ENCODE results near the gene PTGS2. TPM values are rescaled to one million over a fixed set of nuclear protein-coding genes. Genes with fewer than 3 reads are reported as not detected.
"Not testable (repeated sequence)": the region's sequence is repeated elsewhere in the genome, so short reads cannot be mapped to it uniquely, and the experiment has no call there.

The PTGS2 gene
- total RNA-seq, 1 donor from 2014 or later, result 0.81 TPM

DNA sequence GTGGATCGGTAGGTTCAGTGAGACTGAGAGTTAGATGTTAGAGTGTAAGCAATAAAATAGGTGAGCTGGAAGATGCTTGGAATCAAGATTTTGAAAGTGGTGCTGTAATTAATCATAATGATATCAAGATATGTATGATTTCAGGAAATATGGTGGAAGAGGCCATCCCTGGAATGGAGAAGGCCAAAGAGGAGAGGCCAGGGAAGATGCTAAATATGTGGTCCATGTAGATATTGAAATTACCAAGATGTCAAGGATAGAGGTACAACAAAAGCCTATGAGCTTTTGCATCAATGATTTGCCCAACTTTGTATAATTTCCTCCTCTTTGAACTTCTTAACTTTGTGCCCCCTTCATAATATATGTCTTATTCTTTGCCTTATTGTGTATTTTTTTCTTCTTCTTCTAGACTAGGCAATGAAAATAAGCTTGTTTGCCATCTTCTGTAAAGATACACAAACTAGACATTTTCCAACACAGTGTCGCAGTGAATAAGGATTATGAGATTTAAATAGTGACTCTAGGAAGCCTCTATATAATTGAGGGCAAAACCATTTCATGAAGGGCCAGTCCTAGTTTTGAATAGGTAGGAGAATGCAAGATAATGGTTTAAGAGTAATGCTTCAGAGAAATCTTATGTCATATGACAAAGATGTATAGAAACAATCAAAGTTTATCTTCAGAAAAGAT lies 8.9 kb downstream of the PTGS2 start:
- intact Hi-C loops (cut with DNase I), result no loop called here
- DNase-seq (ENCODE audit: low spot score), result no peak

- no peak for DNase-seq (ENCODE audit: low spot score)
- intact Hi-C loops (cut with DNase I), result no loop called here
Observed at GRCh38 chr1:186670297-186671135, 9.7 kb downstream of the PTGS2 start.

DNA sequence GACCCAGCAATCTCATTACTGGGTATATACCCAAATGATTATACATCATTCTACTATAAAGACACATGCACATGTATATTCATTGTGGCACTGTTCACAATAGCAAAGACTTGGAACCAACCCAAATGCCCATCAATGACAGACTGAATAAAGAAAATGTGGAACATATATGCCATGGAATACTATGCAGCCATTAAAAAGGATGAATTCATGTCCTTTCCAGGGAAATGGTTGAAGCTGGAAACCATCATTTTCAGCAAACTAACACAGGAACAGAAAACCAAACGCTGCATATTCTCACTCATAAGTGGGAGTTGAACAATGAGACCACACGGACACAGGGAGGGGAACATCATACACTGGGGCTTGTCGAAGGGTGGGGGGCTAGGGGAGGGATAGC lies 10.4 kb downstream of the PTGS2 start:
- DNase-seq (ENCODE audit: low spot score); intact Hi-C loops (cut with DNase I): not testable (repeated sequence)

DNA sequence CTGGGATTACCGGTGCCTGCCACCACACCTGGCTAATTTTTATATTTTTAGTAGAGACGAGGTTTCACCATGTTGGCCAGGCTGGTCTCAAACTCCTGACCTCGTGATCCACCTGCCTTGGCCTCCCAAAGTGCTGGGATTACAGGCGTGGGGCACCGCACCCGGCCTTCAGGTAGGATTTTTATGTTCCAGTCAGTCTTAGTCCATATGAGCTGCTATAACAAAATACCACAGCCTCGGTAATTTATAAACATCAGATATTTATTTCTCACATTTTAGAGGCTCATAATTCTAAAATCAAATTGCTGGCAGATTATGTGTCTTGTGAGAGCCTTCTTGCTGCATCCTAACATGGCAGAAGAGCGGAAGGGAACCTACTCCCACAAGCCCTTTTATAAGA lies 16.0 kb downstream of the PTGS2 start:
- intact Hi-C loops (cut with DNase I); DNase-seq (ENCODE audit: low spot score): not testable (repeated sequence)

DNA sequence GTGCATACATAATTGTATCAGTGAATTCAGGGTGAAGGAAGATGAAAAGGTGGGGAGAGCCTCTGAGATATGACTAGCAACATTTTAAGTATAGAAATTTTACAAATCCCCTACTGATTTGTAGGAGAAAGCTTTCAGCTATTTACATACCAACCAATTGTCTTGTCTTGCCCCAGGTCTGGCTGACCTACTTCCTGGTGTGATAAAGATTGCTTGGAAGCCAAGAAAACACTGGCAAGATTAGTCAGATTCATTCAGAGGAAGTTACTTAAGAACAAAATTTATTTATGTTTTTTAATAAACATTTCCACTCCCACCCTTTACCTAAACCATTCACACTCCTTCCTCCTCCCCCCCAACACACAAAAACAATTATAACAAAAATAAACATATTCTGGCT lies 17.5 kb downstream of the PTGS2 start:
- intact Hi-C loops (cut with DNase I), result no loop called here
- DNase-seq (ENCODE audit: low spot score), result no peak

DNA sequence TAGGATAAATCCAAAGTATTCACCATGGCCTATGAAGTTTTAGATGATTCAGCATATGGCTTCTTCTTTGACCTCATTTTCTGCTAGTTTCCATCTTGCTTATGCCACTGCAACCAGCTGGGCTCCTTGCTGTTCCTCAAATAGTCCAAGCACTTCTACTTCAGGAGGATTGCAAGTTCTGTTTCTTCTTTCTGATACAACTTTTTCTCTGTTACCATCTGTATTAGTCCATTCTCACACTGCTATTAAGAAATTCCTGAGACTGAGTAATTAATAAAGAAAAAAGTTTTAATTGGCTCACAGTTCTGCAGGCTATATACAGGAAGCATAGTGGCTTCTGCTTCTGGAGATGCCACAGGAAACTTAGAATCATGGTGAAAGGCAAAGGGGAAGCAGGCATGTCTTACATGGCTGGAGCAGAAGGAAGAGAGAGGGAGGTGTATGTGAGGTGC lies 20.3 kb downstream of the PTGS2 start:
- intact Hi-C loops (cut with DNase I), result no loop called here

DNA sequence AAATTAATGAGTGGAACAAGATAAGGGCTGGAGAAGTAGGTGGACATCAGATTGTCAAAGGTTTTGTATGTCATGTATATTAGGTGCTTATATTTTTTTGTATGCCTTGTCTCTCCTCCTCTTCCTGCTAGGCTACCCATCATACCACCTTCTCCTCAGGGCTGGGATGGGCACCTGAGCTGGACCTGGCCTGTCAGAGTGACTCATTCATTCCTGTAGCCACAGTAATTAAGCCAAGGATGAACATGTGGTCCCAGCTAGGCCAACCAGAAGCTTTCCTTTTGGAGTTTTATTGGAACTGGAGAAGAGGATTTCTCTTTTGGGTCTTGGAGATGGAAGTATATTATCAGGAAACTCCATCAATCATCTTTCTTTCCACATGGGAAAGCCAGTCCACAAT lies 21.2 kb downstream of the PTGS2 start:
- intact Hi-C loops (cut with DNase I), result no loop called here
- DNase-seq (ENCODE audit: low spot score), result no peak

More for the DNA sequence above, 20.3 kb downstream of the PTGS2 start:
- DNase-seq (ENCODE audit: low spot score), result no peak

GRCh38 chr1:186657481-186657880 lies 22.7 kb downstream of the PTGS2 start:
- no peak for DNase-seq (ENCODE audit: low spot score)
- intact Hi-C loops (cut with DNase I), result no loop called here

GRCh38 chr1:186655876-186656275 lies 24.3 kb downstream of the PTGS2 start:
- no peak for DNase-seq (ENCODE audit: low spot score)
- intact Hi-C loops (cut with DNase I), result no loop called here

DNA sequence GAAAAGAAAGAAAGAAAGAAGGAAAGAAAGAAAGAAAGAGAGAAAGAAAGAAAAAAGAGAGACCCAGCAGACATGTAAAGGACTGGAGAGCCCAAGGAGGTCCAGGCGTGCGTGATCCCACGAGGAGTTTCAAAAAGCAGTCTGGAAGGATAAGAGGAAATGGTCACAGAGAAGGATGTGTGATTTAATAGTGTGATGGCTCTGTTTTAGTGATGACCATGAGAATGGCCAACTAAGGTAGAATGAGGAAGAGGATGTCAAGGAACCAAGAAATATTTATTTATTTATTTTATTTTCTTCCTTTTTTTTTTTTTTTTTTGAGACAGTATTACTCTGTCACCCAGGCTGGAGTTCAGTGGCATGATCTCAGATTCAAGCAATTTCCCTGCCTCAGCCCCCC lies 25.5 kb downstream of the PTGS2 start:
- intact Hi-C loops (cut with DNase I), result no loop called here
- DNase-seq (ENCODE audit: low spot score), result no peak

DNA sequence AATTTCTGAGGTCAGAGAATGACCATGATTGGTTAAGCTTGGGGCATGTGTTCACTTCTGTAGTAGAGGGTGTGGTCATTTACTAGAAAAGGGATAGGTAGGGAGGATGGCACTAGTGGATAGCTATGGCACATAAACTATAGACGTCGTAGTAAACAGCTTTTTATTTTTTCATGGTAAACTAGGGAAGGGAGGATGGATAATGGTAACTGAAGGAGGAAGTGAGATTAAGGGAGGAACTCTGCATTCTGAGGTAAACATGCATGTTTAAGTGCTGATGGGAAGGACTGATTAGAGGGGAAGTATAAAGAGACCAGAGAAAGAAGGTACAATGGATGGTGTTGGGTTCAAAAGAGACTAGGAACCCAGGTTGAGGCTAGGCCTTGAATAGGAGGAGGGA lies 26.9 kb downstream of the PTGS2 start:
- no peak for DNase-seq (ENCODE audit: low spot score)
- intact Hi-C loops (cut with DNase I), result no loop called here

DNA sequence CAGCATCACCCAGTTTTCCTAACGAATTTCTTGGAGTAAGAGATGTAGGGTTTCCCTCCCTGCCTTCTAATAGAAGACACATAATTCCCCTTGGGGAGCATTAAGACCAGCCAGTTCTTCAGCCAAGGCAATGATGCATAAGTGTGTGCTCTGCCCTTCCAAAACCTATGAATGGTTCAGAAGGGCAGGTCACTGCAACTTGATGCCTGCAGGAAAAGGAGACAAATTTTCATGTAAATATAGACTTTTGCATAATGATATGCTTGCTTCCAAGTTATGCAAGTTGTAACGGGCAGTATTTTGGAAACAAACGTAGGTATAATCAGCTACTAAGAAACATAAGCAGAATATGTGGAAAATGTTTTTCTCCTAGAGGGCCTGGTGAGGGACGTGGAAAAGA lies 31.6 kb downstream of the PTGS2 start:
- no peak for DNase-seq (ENCODE audit: low spot score)
- intact Hi-C loops (cut with DNase I), result no loop called here

DNA sequence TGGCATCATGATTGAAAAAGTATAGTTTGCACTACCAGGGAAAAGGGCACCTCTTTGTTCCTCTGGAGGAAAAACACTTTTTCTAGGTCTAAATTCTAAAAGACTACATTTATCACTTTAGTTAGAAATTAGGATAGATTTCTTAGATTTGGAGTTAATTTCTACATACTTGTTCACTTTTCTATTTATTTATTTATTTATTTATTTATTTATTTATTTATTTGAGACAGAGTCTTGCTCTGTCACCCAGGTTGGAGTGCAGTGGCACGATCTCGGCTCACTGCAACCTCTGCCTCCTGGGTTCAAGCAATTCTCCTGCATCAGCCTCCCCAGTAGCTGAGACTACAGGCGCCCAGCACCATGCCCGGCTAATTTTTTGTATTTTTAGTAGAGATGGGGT lies 32.2 kb downstream of the PTGS2 start:
- intact Hi-C loops (cut with DNase I); DNase-seq (ENCODE audit: low spot score): not testable (repeated sequence)

DNA sequence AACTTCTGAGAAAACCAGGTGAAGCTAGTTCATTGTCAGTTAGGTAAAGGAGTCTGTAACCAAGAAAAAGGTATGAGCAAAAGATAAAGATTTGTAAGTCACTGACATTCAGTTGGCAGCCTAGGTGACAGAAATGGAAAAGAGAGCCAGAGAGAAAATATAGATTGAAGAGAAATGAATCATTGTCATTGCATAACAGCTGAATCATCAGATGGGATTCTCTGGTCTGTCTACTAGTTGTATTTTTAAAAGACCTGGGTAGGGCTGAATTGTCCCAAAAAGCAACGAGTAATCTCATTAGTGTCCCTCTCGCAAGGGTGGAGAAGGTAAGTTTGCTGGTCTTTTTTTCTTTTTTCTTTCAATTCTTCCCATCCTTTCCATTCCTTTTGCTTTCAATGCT lies 36.6 kb downstream of the PTGS2 start:
- no peak for DNase-seq (ENCODE audit: low spot score)
- intact Hi-C loops (cut with DNase I), result no loop called here

GRCh38 chr1:186637567-186637966 lies 42.7 kb downstream of the PTGS2 start:
- intact Hi-C loops (cut with DNase I); DNase-seq (ENCODE audit: low spot score): not testable (repeated sequence)

DNA sequence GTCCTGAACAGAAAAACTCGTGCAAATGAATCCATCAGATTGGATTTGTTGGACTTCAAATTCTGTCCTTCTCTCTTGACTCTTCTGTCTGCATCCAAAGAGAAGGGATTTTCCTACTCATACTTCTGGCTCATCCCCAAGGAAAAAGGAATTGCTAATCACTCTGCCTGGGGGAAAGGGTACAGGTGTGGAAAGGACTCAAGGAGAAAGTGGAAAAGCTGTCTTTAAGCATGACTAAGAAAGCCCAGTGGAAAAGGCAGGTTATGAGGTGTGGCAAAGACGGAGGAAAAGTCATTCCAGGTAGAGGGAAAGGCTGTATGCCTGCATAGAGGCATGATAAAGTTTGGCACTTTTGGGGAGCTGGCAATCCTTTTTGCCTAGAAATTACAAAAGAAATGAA lies 43.4 kb downstream of the PTGS2 start:
- no peak for DNase-seq (ENCODE audit: low spot score)
- intact Hi-C loops (cut with DNase I), result no loop called here

GRCh38 chr1:186634511-186634910 lies 45.7 kb downstream of the PTGS2 start:
- intact Hi-C loops (cut with DNase I), result no loop called here
- no peak for DNase-seq (ENCODE audit: low spot score)

GRCh38 chr1:186633116-186633515 lies 47.1 kb downstream of the PTGS2 start:
- DNase-seq (ENCODE audit: low spot score), result no peak
- intact Hi-C loops (cut with DNase I), result no loop called here

DNA sequence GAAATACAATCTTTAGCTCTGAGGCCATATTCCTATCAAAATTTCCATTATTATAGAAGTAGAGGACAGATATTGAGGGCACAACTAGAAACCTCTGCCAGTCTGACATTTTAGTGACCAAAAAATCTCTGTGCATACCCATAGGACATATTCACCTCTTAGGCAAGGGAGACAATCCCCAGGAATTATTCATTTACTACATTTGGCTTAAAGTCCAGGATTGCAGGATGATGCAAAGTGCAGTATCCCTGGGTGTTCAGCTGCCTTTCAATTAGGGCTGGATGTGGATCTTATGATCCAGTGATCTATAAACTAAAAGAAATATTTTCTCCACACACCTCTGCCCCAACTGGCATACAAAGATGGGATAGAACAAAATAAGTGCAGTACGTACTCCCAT lies 50.9 kb downstream of the PTGS2 start:
- no peak for DNase-seq (ENCODE audit: low spot score)
- intact Hi-C loops (cut with DNase I), result no loop called here

- intact Hi-C loops (cut with DNase I), result no loop called here
Observed at GRCh38 chr1:186628910-186629309, 51.3 kb downstream of the PTGS2 start.

DNA sequence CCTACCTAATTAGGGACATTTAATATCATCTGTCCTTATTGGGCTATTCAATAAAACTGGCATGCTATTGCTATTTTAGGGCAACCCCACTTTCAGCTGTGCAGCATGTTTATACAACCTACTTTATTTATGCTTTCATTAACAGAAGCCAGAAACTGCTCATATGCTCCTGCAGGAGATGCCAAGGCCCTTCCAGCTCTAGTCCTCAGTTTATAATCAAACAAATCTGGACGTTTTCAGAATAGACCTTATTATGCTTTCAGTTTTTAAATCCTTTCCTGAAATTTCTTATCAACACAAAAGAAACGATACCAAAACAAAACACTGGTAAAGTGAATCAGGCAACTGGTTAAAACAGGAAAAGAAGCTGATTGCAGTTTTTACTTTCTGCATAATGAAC lies 53.2 kb downstream of the PTGS2 start:
- intact Hi-C loops (cut with DNase I), result no loop called here
- no peak for DNase-seq (ENCODE audit: low spot score)

More at GRCh38 chr1:186628910-186629309, 51.3 kb downstream of the PTGS2 start:
- no peak for DNase-seq (ENCODE audit: low spot score)
